Activated CD8-positive, alpha-beta memory T cell treated with anti-CD3 and anti-CD28 coated beads, Interleukin-2, amount 50 U/mL, for 24 hours (primary cell): ENCODE results near the gene RNASE7.
"Not testable (repeated sequence)": the region's sequence is repeated elsewhere in the genome, so short reads cannot be mapped to it uniquely, and the experiment has no call there.

Experiments used
- DNase-seq: peaks from one replicate; pipeline ENCODE4 v3.0.0-alpha.2; 2020; ENCODE audit errors: extremely low read depth

RNASE7 gene

GRCh38 chr14:21023817-21024584 lies 18.2 kb upstream of the RNASE7 start:
- DNase-seq = no peak

- peak; percentile 26 for DNase-seq
Observed at GRCh38 chr14:21024585-21025370, 17.4 kb upstream of the RNASE7 start, which contains the start of gene NDRG2. Gene NDRG2 (minus strand): TSS chr14:21025061. CDS start chr14:21023315, 1,746 bp downstream.

GRCh38 chr14:21025371-21026273 lies 16.5 kb upstream of the RNASE7 start:
- no peak for DNase-seq

- no peak for DNase-seq
Observed at GRCh38 chr14:21026274-21026987, 15.7 kb upstream of the RNASE7 start.

- no peak for DNase-seq
Observed at GRCh38 chr14:21026988-21027315, 15.2 kb upstream of the RNASE7 start.

- DNase-seq = no peak
Observed at GRCh38 chr14:21029917-21030316, 12.2 kb upstream of the RNASE7 start, which contains the start of gene TPPP2. Gene TPPP2 (plus strand): TSS chr14:21030217. CDS start chr14:21030582, 365 bp downstream.

GRCh38 chr14:21030531-21030930 lies 11.6 kb upstream of the RNASE7 start:
- DNase-seq = no peak

GRCh38 chr14:21032326-21033132 lies 9.6 kb upstream of the RNASE7 start:
- no peak for DNase-seq

- DNase-seq = no peak
Observed at GRCh38 chr14:21033133-21033698, 8.9 kb upstream of the RNASE7 start.

GRCh38 chr14:21034707-21035106 lies 7.5 kb upstream of the RNASE7 start, which contains the start of gene RNASE13:
Gene RNASE13 (minus strand): TSS chr14:21034807. CDS start chr14:21034288, 519 bp downstream.
- DNase-seq = no peak

GRCh38 chr14:21036751-21037150 lies 5.4 kb upstream of the RNASE7 start:
- DNase-seq = no peak

- DNase-seq = no peak
Observed at GRCh38 chr14:21037156-21037555, 5.0 kb upstream of the RNASE7 start.

GRCh38 chr14:21038441-21039422 lies 3.4 kb upstream of the RNASE7 start:
- DNase-seq = no peak

GRCh38 chr14:21039585-21040369 lies 2.4 kb upstream of the RNASE7 start:
- DNase-seq = no peak

GRCh38 chr14:21040370-21040925 lies 1.7 kb upstream of the RNASE7 start:
- DNase-seq = no peak

GRCh38 chr14:21040941-21041340 lies 1.2 kb upstream of the RNASE7 start:
- DNase-seq = not testable (repeated sequence)

GRCh38 chr14:21042918-21043317 lies 756 bp downstream of the RNASE7 start:
- no peak for DNase-seq
